CD14-positive monocyte (primary cell): ENCODE data around the gene LIPA. TPM values are rescaled to one million over a fixed set of nuclear protein-coding genes. Genes with fewer than 3 reads are reported as not detected.
"Not testable (repeated sequence)": the region's sequence is repeated elsewhere in the genome, so short reads cannot be mapped to it uniquely, and the experiment has no call there.

ENCODE experiments used
- DNase-seq, 3 donors: peaks; one replicate each; pipeline ENCODE4 v3.0.0-alpha.2; 2011 to 2022
- H2AFZ ChIP-seq: 2 replicates; pipeline ENCODE4 v1.6.0; 2012; ENCODE audit warnings: mild to moderate bottlenecking, low read depth, low read length, inconsistent platforms; ENCODE audit not compliant: insufficient read depth, poor library complexity, severe bottlenecking
- H3K27ac ChIP-seq, 2 donors: 1 replicate in 1 of 2; 2 replicates in 1 of 2; pipeline ENCODE4 v1.5.1; 2012 to 2013; ENCODE audit warnings: low read length in 2 of 2, control low read depth in 1 of 2, inconsistent platforms in 1 of 2, low read depth in 1 of 2, mild to moderate bottlenecking in 1 of 2
- H3K27me3 ChIP-seq, 2 donors: one replicate each; pipeline versions ENCODE4 v1.6.0 to v1.6.1; 2011 to 2013; ENCODE audit warnings: low read length in 2 of 2; ENCODE audit not compliant: control insufficient read depth in 2 of 2, insufficient read depth in 2 of 2
- H3K36me3 ChIP-seq, 2 donors: replicated peaks in 1 of 2; 1 replicate in 1 of 2; 2 replicates in 1 of 2; pipeline versions ENCODE4 v1.5.1 to v1.6.1; 2012 to 2013; ENCODE audit warnings: low read length in 2 of 2, control low read depth in 1 of 2, inconsistent platforms in 1 of 2, mild to moderate bottlenecking in 1 of 2; ENCODE audit not compliant: insufficient read depth in 2 of 2, control insufficient read depth in 1 of 2
- H3K4me1 ChIP-seq, 2 donors: 1 replicate in 1 of 2; 2 replicates in 1 of 2; pipeline versions ENCODE4 v1.5.1 to v1.6.1; 2012 to 2013; ENCODE audit warnings: low read length in 2 of 2, control low read depth in 1 of 2, inconsistent platforms in 1 of 2, mild to moderate bottlenecking in 1 of 2, moderate library complexity in 1 of 2; ENCODE audit not compliant: insufficient read depth in 2 of 2, control insufficient read depth in 1 of 2
- H3K4me2 ChIP-seq: replicated peaks from 2 replicates; pipeline ENCODE3; 2012; ENCODE audit warnings: low read length, moderate library complexity, mild to moderate bottlenecking; ENCODE audit not compliant: poor library complexity, severe bottlenecking; ENCODE audit errors: extremely low read depth
- H3K4me3 ChIP-seq, 3 experiments: fragments of 200-600 bp in 1 of 3; sonication (generic) in 1 of 3; replicated peaks in 1 of 3; 1 replicate in 2 of 3; 2 replicates in 1 of 3; pipeline ENCODE4 v1.5.1; 2011 to 2013; ENCODE audit warnings: low read length in 3 of 3, mild to moderate bottlenecking in 3 of 3, control low read depth in 2 of 3, low read depth in 2 of 3, inconsistent platforms in 1 of 3, moderate library complexity in 1 of 3
- H3K79me2 ChIP-seq: 2 replicates; pipeline ENCODE4 v1.6.0; 2012; ENCODE audit warnings: mild to moderate bottlenecking, control low read depth, inconsistent platforms, low read length, moderate library complexity; ENCODE audit not compliant: insufficient read depth
- H3K9ac ChIP-seq: 2 replicates; pipeline ENCODE4 v1.6.0; 2017; ENCODE audit warnings: low read length, mild to moderate bottlenecking; ENCODE audit not compliant: insufficient read depth, poor library complexity, severe bottlenecking
- H3K9me3 ChIP-seq, 2 donors: replicated peaks in 1 of 2; 1 replicate in 1 of 2; 2 replicates in 1 of 2; pipeline versions ENCODE4 v1.5.1 to v1.6.1; 2012 to 2013; ENCODE audit warnings: low read length in 2 of 2, control low read depth in 1 of 2; ENCODE audit not compliant: control insufficient read depth in 1 of 2, insufficient read depth in 1 of 2
- H4K20me1 ChIP-seq: 2 replicates; pipeline ENCODE4 v1.6.0; 2012; ENCODE audit warnings: mild to moderate bottlenecking, low read length, control low read depth, moderate library complexity; ENCODE audit not compliant: insufficient read depth
- H3K27ac Mint-ChIP-seq, 7 donors: one replicate each; pipeline ENCODE4 v1.8.0; 2020; ENCODE audit warnings: mild to moderate bottlenecking in 7 of 7, mixed read lengths in 7 of 7, moderate library complexity in 6 of 7, inconsistent platforms in 2 of 7
- H3K27me3 Mint-ChIP-seq, 3 donors: one replicate each; pipeline ENCODE4 v1.8.0; 2021 to 2022; ENCODE audit warnings: low read depth in 3 of 3, mild to moderate bottlenecking in 3 of 3, mixed read lengths in 3 of 3, moderate library complexity in 3 of 3, inconsistent platforms in 1 of 3
- H3K36me3 Mint-ChIP-seq, 2 donors: one replicate each; pipeline ENCODE4 v1.8.0; 2020; ENCODE audit warnings: mixed read lengths in 2 of 2, inconsistent platforms in 1 of 2, mild to moderate bottlenecking in 1 of 2
- H3K4me1 Mint-ChIP-seq: one replicate; pipeline ENCODE4 v1.8.0; 2020; ENCODE audit warnings: mild to moderate bottlenecking, mixed read lengths
- H3K4me3 Mint-ChIP-seq, 2 donors: one replicate each; pipeline ENCODE4 v1.8.0; 2020; ENCODE audit warnings: mild to moderate bottlenecking in 2 of 2, mixed read lengths in 2 of 2, moderate library complexity in 1 of 2
- H3K9me3 Mint-ChIP-seq, 7 donors: one replicate each; pipeline ENCODE4 v1.8.0; 2020 to 2022; ENCODE audit warnings: mixed read lengths in 7 of 7, mild to moderate bottlenecking in 6 of 7, moderate library complexity in 6 of 7, inconsistent platforms in 2 of 7
- CTCF ChIP-seq: fragments of 200-600 bp; IDR thresholded peaks from one replicate; pipeline ENCODE4 v1.8.0; 2022; ENCODE audit warnings: antibody characterized with exemption, mild to moderate bottlenecking
- WGBS: methylation state at CpG from one replicate; pipeline ENCODE4 v1.1.5; 2013; ENCODE audit warnings: missing lambda C conversion rate; ENCODE audit not compliant: insufficient coverage; 5-methylcytosine and 5-hydroxymethylcytosine counted together
- intact Hi-C, 2 donors: fragments of 100-400 bp; cut with micrococcal nuclease; formaldehyde crosslinking; loops; one replicate each; pipeline versions ENCODE4 v1.15.0 to v1.15.1; 2023
- polyA plus RNA-seq, 3 donors: library from polyadenylated mRNA; depleted of rRNA in 1 of 3; unstranded in 2 of 3; stranded (reverse) in 1 of 3; fragments of 300-500 nt in 2 of 3; fragments of >200 nt in 1 of 3; fragmentation: Illumina TruSeq in 2 of 3; gene quantifications; 1 replicate in 2 of 3; 2 replicates in 1 of 3; pipeline ENCODE4 v1.2.3, GENCODE V29; 2012 to 2021

Gene LIPA
- polyA plus RNA-seq, 3 donors: 37.4 to 353 (median 289) TPM

GRCh38 chr10:89171263-89171872 lies 80.2 kb downstream of the LIPA start:
- no peak overlapping the region for H3K4me3 ChIP-seq
- peaks cover 5% of the 10 kb centered on the region for H3K4me1 Mint-ChIP-seq
- no peaks in the 10 kb centered on the region for H4K20me1 ChIP-seq
- H3K27me3 Mint-ChIP-seq: peaks cover 0 to 3% (median 0%) of the 10 kb centered on the region in 3 donors
- H3K36me3 Mint-ChIP-seq: no peaks in the 10 kb centered on the region
- no peaks in the 10 kb centered on the region for H3K4me1 ChIP-seq
- no peak for DNase-seq
- H3K4me2 ChIP-seq: no peak overlapping the region
- no peaks in the 10 kb centered on the region for H3K9me3 ChIP-seq
- no peaks in the 10 kb centered on the region for H3K9me3 Mint-ChIP-seq
- 67% methylated on average over 1 of the region's 2 CpGs for WGBS
- H3K27me3 ChIP-seq: no peaks in the 10 kb centered on the region
- no peak for TF ChIP-seq CTCF
- no peaks in the 10 kb centered on the region for H3K36me3 ChIP-seq
- no peak overlapping the region for H3K27ac Mint-ChIP-seq
- intact Hi-C loops: no loop called here
- no peaks in the 10 kb centered on the region for H3K79me2 ChIP-seq
- H3K27ac ChIP-seq: no peak overlapping the region
- no peak overlapping the region for H3K9ac ChIP-seq
- H2AFZ ChIP-seq: no peak overlapping the region
- no peak overlapping the region for H3K4me3 Mint-ChIP-seq

GRCh38 chr10:89168354-89168900 lies 83.1 kb downstream of the LIPA start:
- H3K36me3 Mint-ChIP-seq, H3K9me3 ChIP-seq, H3K4me3 ChIP-seq, H3K9me3 Mint-ChIP-seq, H3K4me2 ChIP-seq, DNase-seq, H3K36me3 ChIP-seq, H3K79me2 ChIP-seq, H2AFZ ChIP-seq, H3K27ac ChIP-seq, H3K27me3 Mint-ChIP-seq, H3K27ac Mint-ChIP-seq, H3K27me3 ChIP-seq, H3K9ac ChIP-seq, intact Hi-C loops, H4K20me1 ChIP-seq: not testable (repeated sequence)
- 74% methylated on average over 6 of the region's 9 CpGs for WGBS
- H3K4me1 ChIP-seq: peaks cover 17 to 18% of the 10 kb centered on the region in 2 donors
- peak overlapping the region in 1 of 2 donors; percentile 23 for H3K4me3 Mint-ChIP-seq
- H3K4me1 Mint-ChIP-seq: peaks cover 21% of the 10 kb centered on the region
